Measurements from ENCODE around the gene MRM1.
A peak's percentile ranks its signal among the peaks of the same experiment; 100 is the strongest.

Gene MRM1

GRCh38 chr17:36653374-36653773 lies 52.0 kb downstream of the MRM1 start:
- DNase-seq (ENCODE audit: low read depth in 2 of 2): no peak
- no peak overlapping the region for H3K4me3 ChIP-seq (replicated peaks in 1 of 2; ENCODE audit: low read depth in 2 of 2, low read length in 2 of 2)
- TF ChIP-seq CTCF (IDR thresholded peaks at IDR 0.05; ENCODE audit: low read depth, low read length): no peak

- DNase-seq (ENCODE audit: low read depth in 2 of 2): no peak
- H3K4me3 ChIP-seq (replicated peaks in 1 of 2; ENCODE audit: low read depth in 2 of 2, low read length in 2 of 2): no peak overlapping the region
- no peak for TF ChIP-seq CTCF (IDR thresholded peaks at IDR 0.05; ENCODE audit: low read depth, low read length)
Measured at GRCh38 chr17:36653856-36654255, 52.5 kb downstream of the MRM1 start.

GRCh38 chr17:36655726-36656125 lies 54.3 kb downstream of the MRM1 start:
- DNase-seq (ENCODE audit: low read depth in 2 of 2): no peak
- no peak for TF ChIP-seq CTCF (IDR thresholded peaks at IDR 0.05; ENCODE audit: low read depth, low read length)
- H3K4me3 ChIP-seq (replicated peaks in 1 of 2; ENCODE audit: low read depth in 2 of 2, low read length in 2 of 2): no peak overlapping the region

- peak overlapping the region in 1 of 2 donors; percentile 37 for H3K4me3 ChIP-seq (replicated peaks in 1 of 2; ENCODE audit: low read depth in 2 of 2, low read length in 2 of 2)
- no peak for DNase-seq (ENCODE audit: low read depth in 2 of 2)
- no peak for TF ChIP-seq CTCF (IDR thresholded peaks at IDR 0.05; ENCODE audit: low read depth, low read length)
Measured at GRCh38 chr17:36657390-36657762, 56.0 kb downstream of the MRM1 start.

- H3K4me3 ChIP-seq (replicated peaks in 1 of 2; ENCODE audit: low read depth in 2 of 2, low read length in 2 of 2): peak overlapping the region; percentile 33 to 37
Measured at GRCh38 chr17:36657763-36658490, 56.5 kb downstream of the MRM1 start.

More at GRCh38 chr17:36657763-36658490, 56.5 kb downstream of the MRM1 start:
- TF ChIP-seq CTCF (IDR thresholded peaks at IDR 0.05; ENCODE audit: low read depth, low read length): peak; percentile 30
- peak in 1 of 2 donors; percentile 17 for DNase-seq (ENCODE audit: low read depth in 2 of 2)

All from cardiac fibroblast (primary cell).